ENCODE data around the gene CYTH2. TPM values are rescaled to one million over a fixed set of nuclear protein-coding genes. Genes with fewer than 3 reads are reported as not detected.

The CYTH2 gene
- total and polyA plus RNA-seq, 9 of the 15 experiments (the other 6 are each of a cell fraction or from before 2014, with no cell fraction given), result 1.8 to 45.2 (median 23.8) TPM

DNA sequence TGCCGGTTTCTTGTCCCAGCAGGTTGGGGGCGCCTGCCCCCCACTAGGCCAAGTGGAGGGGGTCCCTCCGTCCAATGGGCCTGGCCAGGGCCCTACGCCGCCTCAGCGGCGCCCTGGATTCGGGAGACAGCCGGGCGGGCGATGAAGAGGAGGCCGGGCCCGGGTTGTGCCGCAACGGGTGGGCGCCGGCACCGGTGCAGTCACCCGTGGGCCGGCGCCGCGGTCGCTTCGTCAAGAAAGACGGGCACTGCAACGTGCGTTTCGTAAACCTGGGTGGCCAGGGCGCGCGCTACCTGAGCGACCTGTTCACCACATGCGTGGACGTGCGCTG is 7.6 kb upstream of the CYTH2 start (continued):
- TF ChIP-seq, protein P1, sequence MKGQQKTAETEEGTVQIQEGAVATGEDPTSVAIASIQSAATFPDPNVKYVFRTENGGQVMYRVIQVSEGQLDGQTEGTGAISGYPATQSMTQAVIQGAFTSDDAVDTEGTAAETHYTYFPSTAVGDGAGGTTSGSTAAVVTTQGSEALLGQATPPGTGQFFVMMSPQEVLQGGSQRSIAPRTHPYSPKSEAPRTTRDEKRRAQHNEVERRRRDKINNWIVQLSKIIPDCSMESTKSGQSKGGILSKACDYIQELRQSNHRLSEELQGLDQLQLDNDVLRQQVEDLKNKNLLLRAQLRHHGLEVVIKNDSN (CRISPR knock-in tag; IDR thresholded peaks at IDR 0.05), result no peak
- TF ChIP-seq PCBP1 (IDR thresholded peaks at IDR 0.05; ENCODE audit: low read depth, low read length, poor library complexity, severe bottlenecking), result no peak
- TF ChIP-seq CHD4 (IDR thresholded peaks at IDR 0.05; ENCODE audit: insufficient read depth, insufficient replicate concordance, low read depth, low read length, poor library complexity, severe bottlenecking), result no peak
- no peak for TF ChIP-seq ZBTB1 (CRISPR knock-in tag; IDR thresholded peaks at IDR 0.05; ENCODE audit: borderline replicate concordance, low read depth)
- no peak for TF ChIP-seq FOXP1 (CRISPR knock-in tag; IDR thresholded peaks at IDR 0.05)
- TF ChIP-seq MAFF (IDR thresholded peaks at IDR 0.05; ENCODE audit: low read length), result no peak
- TF ChIP-seq, protein P2, sequence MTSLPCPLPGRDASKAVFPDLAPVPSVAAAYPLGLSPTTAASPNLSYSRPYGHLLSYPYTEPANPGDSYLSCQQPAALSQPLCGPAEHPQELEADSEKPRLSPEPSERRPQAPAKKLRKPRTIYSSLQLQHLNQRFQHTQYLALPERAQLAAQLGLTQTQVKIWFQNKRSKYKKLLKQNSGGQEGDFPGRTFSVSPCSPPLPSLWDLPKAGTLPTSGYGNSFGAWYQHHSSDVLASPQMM (CRISPR knock-in tag; IDR thresholded peaks at IDR 0.05), result no peak
- TF ChIP-seq KDM2B (CRISPR knock-in tag; IDR thresholded peaks at IDR 0.05), result no peak
- TF ChIP-seq BHLHE40 (IDR thresholded peaks at IDR 0.05; ENCODE audit: low read length), result no peak

DNA sequence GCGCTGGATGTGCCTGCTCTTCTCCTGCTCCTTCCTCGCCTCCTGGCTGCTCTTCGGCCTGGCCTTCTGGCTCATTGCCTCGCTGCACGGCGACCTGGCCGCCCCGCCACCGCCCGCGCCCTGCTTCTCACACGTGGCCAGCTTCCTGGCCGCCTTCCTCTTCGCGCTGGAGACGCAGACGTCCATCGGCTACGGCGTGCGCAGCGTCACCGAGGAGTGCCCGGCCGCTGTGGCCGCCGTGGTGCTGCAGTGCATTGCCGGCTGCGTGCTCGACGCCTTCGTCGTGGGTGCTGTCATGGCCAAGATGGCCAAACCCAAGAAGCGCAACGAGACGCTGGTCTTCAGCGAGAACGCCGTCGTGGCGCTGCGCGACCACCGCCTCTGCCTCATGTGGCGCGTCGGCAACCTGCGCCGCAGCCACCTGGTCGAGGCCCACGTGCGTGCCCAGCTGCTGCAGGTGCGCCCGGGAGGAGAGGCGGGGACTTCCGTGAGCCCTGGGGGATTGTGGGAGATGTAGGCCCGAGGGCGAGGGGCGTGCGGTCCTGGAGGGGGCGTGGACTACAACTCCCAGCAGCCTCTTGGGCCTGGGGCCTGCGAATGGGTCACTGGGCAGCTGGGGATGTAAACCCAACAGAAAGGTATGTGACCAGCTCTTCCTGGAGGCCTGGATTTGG is 7.0 kb upstream of the CYTH2 start:
- Histone ChIP-seq H3K9me1 (ENCODE audit: control insufficient read depth, insufficient read depth, low read length) (no peaks in the 10 kb centered on the region), H3K27me3 (ENCODE audit: control insufficient read depth in 2 of 2, insufficient read depth in 2 of 2, low read length in 2 of 2) (no peaks in the 10 kb centered on the region), H3K4me2 (ENCODE audit: insufficient read depth, low read length) (no peak overlapping the region), H3K9me3 (replicated peaks; ENCODE audit: control insufficient read depth, insufficient read depth, low read depth, low read length) (no peaks in the 10 kb centered on the region), H3K9ac (ENCODE audit: insufficient read depth in 1 of 2, low read depth in 2 of 2, low read length in 2 of 2) (peak overlapping the region in 1 of 2 experiments; percentile 48; a peak in 2 of 4 replicates), H2AFZ (ENCODE audit: low read depth, low read length) (no peak overlapping the region), H4K20me1 (replicated peaks; ENCODE audit: control insufficient read depth, insufficient read depth, low read length) (no peaks in the 10 kb centered on the region), H3K4me1 (replicated peaks in 1 of 2; ENCODE audit: control insufficient read depth in 2 of 2, insufficient read depth in 2 of 2, low read length in 2 of 2) (peaks cover 0 to 21% of the 10 kb centered on the region in 2 experiments; a peak in 2 of 5 replicates), H3K79me2 (ENCODE audit: control insufficient read depth, insufficient read depth, low read length) (no peaks in the 10 kb centered on the region), H3K27ac (ENCODE audit: extremely low read depth, low read depth, low read length) (no peak overlapping the region), H3K36me3 (ENCODE audit: control insufficient read depth, insufficient read depth, low read length) (peaks cover 34% of the 10 kb centered on the region; the same call in 1 of the 3 replicates), H3K4me3 (no peak overlapping the region)
- in situ Hi-C loops (cut with MboI) (no loop called here), intact Hi-C loops (cut with micrococcal nuclease) (no loop called here)
- DNase-seq (ENCODE audit: extremely low read depth in 1 of 4, low spot score in 3 of 4) (peak; percentile 66 to 78 (median 70)), ATAC-seq (peak; percentile 99), FAIRE-seq (no peak)
- CTCF ChIA-PET (ENCODE audit: low intra/inter-chr PET ratio), result no interaction called here
- POLR2A ChIA-PET, result interaction anchor here (0.6 to 1.1 kb wide), 5 partner anchors 8 to 26 kb away, joined by 3 to 4 read pairs (median 3); partner anchors contain the start of gene GRWD1
- WGBS (ENCODE audit: insufficient coverage, low coverage, missing lambda C conversion rate), result 93% methylated on average over 42 of the region's 62 CpGs
- BruUV-seq (replicated peaks), result no TSS peak
- no peak for TF ChIP-seq RBM25 (IDR thresholded peaks at IDR 0.05; ENCODE audit: low read depth, low read length, severe bottlenecking)
- TF ChIP-seq SMC3 (conservative IDR thresholded peaks at IDR 0.05; ENCODE audit: insufficient read depth, low read depth, low read length), result no peak
- TF ChIP-seq CAMTA2 (CRISPR knock-in tag; conservative IDR thresholded peaks at IDR 0.05), result no peak
- no peak for TF ChIP-seq NELFE (IDR thresholded peaks at IDR 0.05; ENCODE audit: insufficient read depth, insufficient read length)
- no peak for TF ChIP-seq ZNF583 (CRISPR knock-in tag; IDR thresholded peaks at IDR 0.05)
- TF ChIP-seq HCFC1 (IDR thresholded peaks at IDR 0.05; ENCODE audit: low read depth, low read length), result peak; percentile 91
- TF ChIP-seq CHD1 (IDR thresholded peaks at IDR 0.05; ENCODE audit: low read length), result no peak
- no peak for TF ChIP-seq ZZZ3 (IDR thresholded peaks at IDR 0.05)
- TF ChIP-seq, protein P3, sequence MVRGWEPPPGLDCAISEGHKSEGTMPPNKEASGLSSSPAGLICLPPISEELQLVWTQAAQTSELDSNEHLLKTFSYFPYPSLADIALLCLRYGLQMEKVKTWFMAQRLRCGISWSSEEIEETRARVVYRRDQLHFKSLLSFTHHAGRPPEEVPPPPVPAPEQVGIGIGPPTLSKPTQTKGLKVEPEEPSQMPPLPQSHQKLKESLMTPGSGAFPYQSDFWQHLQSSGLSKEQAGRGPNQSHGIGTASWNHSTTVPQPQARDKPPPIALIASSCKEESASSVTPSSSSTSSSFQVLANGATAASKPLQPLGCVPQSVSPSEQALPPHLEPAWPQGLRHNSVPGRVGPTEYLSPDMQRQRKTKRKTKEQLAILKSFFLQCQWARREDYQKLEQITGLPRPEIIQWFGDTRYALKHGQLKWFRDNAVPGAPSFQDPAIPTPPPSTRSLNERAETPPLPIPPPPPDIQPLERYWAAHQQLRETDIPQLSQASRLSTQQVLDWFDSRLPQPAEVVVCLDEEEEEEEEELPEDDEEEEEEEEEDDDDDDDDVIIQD (CRISPR knock-in tag; IDR thresholded peaks at IDR 0.05), result no peak

Measured in K562 (cell line).